GM21737 (cell line): Measurements from ENCODE around the gene MRPL20.
"Not testable (repeated sequence)": the region's sequence is repeated elsewhere in the genome, so short reads cannot be mapped to it uniquely, and the experiment has no call there.

ENCODE experiments used
- ATAC-seq: cut with Tn5 transposase; IDR thresholded peaks from one replicate; pipeline ENCODE4 v1.9.1; 2021; ENCODE audit warnings: mild to moderate bottlenecking, moderate library complexity; ENCODE audit not compliant: unreplicated experiment

Gene MRPL20

DNA sequence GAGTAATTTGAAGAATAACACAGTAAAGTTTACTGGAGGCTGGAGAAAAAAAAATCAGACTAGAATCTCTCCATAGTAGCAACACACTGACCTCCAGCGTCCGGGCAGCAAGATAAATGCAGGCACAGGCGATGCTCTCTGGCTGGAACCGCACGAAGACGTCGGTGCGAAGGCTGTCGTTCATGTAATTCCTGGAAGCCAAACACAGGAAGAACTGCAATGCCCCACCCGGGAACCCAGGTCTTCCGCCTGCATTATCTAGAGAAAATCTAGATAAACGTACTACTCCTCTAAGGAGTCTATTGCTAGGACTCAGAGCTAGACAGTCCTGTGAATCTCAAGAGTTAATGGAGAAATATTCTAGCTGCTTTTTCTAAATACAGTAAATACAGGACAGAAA, 16.4 kb downstream of the MRPL20 start:
- ATAC-seq: no peak

DNA sequence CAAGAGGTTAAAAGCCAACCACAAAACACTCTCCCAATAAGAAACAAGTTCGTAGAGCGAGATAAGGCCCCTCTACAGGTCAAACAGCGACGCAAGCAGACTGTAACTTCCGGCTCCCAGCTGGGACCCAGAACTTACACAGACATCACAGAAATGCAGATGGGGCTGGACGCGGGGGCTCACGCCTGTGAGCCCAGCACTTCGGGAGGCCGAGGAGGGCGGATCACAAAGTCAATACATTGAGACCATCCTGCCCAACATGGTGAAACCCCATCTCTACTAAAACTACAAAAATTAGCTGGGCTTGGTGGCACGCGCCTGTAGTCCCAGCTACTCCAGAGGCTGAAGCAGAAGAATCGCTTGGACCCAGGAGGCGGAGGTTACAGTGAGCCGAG, 19.0 kb downstream of the MRPL20 start:
- no peak for ATAC-seq

DNA sequence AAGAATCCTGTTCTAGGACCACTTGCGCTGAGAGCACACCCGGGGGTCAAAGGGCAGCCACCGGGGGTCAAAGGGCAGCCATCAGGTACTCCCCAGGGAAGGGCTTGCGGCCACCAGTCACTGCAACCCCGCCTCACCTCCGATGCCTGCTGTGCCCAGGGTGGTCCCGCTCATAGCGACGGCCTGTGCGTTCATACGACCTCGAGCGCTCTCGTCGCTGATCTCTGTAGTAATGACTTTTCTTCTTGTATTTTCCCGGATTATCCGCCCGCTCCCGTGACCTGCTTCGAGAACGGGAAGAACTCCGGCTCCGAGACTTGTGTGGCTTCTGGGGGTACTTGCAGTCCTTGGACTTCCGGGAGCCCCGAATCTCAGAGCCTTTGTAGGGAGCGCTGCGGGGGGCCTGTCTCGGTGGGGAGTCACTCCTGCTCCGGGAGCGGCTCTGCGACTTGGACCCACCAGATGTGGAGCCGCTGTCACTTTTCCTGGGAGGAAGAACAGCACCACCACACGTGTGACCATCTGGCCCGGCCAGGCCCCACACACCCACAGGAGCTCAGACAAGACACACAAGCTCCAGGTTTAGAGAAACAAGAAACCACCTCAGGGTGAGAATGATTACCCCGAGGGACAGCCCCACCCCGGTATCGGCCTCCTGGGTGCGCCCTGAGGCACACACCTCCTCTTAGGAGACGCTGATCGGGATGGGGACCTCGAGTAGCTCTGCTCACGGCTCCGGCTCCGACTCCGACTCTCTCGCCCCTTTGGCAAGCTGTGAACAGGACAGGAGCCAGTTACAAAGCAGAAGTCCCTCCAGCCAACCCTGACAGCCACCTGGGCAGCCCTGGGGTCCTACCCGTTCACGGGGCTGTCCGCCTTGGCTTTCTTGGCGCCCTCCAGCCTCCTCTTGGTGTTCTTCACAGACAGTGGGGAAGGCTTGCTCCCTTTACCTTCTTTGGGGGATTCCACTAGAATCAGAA, 19.7 kb downstream of the MRPL20 start:
- no peak for ATAC-seq

DNA sequence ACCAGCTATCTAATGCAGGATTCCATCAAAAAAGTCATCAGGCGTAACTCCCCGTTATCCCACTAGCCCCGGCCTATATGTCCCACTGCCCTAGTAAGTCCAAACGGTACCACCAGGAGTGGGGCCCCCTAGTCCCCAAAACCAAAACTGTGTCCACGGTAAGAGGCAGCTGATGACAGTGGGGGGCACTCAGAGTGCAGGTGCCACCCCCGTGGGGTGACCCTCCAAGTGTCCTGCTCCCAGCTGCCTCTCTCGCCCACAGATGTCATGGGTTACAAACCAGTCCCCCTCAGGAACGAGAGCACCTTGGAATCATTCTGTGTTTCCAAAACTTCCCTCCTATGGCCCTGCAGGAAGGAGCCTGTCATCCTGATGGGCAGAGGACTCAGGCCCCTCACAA, 21.2 kb downstream of the MRPL20 start:
- ATAC-seq: no peak

DNA sequence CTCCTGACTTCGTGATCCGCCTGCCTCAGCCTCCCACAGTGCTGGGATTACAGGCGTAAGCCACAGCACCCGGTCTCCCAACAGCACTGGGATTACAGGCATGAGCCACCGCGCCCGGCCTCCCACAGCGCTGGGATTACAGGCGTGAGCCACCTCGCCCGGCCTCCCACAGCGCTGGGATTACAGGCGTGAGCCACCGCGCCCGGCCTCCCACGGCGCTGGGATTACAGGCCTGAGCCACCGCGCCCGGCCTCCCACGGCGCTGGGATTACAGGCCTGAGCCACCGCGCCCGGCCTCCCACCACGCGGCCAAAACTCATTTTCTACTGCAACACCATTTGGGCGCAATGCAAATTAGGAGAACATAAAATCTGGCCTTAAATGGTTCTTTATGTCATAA, 21.8 kb downstream of the MRPL20 start:
- not testable (repeated sequence) for ATAC-seq

DNA sequence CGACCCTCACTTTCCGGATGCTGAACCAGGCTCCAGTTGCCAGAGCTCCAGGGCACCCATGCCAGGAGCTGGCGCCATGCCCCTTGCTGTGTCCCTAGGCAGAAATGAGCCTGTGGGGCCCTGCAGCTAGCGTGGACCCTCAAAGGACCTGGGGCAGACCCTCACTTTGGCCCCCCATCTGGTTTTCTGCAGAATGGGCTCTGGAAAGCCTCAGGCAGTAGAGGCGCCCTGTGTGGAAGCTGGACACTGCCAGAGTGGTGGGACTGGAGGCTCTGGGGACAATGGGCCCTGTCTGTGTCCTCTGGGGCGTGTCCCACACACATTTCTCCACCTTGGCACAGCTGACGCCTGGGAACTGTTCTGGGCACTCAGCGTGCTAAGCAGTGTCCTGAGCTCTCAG, 25.8 kb downstream of the MRPL20 start:
- ATAC-seq: no peak

DNA sequence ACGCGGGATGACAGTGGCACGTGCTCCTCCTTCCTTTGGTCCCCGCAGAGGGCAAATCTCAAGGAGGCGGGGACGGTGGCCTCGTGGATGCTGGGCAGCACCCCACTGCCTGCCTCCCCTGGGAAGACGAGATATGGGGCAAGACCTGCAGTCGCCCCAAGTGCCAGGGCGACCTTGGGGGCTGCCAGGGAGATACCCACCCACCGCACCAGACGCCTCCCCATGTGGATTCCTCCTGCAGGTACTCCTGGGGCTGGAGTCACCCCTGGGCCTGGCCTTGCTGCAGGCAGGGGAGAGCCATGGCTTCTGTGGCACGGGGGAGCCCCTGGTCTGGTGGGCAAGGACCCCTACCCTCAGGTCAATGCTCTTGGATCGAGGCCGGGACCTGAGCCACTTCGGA, 26.2 kb downstream of the MRPL20 start:
- no peak for ATAC-seq

DNA sequence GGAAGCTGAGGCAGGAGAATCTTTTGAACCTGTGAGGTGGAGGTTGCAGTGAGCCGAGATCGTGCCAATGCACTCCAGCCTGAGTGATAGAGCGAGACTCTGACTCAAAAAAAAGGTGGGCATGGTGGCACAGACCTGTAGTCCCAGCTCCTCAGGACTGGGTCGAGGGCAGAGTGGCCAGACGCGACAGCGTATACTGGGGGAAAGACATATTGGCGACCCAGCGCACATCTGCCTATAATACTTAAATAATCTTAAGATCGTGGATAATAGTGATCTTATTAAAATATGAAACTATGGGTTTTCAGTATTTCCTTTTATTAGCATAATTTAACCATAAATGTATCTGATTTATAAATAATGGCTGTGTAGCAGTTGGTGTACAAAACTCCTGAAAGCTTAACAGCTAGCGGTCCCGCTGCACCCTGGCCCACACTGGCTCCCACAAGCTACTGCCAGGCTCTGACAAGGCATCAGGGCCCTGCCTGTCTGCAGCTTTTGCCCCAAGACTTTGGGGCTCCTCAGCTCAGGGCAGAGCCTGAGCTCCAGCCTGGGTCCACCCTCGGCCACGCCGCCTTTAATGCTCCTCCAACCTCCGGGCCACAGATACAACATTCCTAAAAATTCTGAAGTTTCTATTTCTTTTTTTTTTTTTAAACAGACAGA, 29.4 kb downstream of the MRPL20 start:
- ATAC-seq: no peak

DNA sequence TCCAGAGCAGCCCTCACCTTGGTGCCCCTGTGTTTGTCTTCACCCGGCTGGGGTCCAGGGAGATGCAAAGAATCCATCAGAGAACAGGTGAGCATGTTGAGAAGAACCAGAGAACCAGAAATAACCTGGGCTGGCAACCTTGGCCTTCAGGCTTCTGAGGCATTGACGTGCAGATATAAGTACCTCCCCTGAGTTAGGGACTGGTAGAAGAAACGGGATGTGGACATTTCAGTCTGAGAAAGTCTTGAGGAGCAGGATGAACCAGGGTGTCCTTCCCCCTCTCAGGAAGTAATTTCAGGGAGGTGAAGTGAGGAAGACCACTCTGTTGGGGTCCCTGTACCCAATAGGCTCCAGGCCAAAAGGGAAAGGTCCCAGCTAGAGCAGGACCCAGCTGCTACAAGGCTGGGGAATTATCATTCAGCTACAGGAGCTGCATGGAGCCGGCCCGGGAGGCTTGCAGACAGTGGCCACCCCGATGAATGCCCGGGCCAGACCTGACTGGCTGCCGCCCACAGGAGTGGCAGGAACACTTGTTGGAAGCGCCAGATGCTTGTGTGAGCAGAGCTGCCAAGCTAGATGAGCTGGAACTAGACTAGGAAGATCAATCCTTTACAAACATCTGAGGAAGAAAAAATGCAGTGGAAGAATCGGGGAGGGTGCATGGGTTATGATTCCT, 30.4 kb downstream of the MRPL20 start:
- ATAC-seq: no peak

DNA sequence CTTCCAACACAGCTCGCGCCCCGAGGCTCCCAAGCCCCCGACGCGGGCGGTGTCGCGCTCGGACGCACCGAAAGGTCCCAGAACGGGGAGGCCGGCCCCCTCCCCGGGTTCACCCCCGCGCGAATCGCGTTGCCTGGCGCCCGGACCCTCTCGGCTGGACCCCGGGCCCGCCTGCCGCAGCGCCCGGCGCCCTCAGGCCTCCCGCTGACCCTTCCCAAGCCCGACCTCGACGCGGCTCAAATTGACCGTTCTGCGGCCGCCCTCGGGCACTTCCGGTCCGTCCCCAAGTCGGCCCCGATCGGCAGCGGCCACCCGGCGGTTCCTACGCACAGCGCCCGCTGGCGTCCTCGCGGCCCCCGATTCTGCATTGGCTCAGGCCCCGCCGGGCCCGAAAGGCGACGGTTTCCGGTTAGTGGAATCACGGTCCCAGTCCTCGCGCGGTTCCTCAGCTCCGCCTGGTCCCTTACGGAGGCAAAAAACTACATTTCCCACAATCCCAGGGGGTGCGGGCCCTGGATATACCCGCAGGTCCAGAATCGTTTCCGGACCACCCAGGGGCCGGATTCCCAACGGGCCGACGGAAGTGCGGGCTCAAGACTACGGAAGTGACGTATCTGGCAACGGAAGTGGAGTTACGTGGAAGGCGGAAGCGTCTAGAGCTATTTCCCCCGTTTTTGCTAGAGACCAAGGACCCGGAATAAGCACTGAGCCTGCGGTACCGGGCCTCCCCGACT, 32.0 kb downstream of the MRPL20 start, which contains the start of gene AURKAIP1:
Gene AURKAIP1, minus strand, starts transcription at position 279 of the 734 bp plus-strand sequence. CDS start 451 bp downstream, outside the sequence.
- ATAC-seq: peak; percentile 77

DNA sequence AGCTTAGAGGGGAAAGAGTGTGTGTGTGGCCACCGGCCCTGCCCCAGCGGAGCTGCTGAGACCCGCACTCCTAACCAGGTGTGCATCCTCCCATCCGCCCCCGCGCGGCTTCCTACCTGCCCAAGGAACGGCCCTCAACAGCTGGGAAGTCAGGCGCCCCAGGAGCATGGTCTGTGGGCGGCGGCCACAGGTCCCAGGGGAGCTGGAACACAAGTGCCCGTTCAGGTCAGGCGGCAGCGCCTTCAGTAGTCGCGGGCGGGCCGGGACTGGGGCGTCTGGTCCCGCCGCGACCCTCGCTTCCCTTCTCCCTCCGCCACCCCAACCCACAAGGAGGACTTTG, 32.5 kb downstream of the MRPL20 start:
- ATAC-seq: peak; percentile 11

DNA sequence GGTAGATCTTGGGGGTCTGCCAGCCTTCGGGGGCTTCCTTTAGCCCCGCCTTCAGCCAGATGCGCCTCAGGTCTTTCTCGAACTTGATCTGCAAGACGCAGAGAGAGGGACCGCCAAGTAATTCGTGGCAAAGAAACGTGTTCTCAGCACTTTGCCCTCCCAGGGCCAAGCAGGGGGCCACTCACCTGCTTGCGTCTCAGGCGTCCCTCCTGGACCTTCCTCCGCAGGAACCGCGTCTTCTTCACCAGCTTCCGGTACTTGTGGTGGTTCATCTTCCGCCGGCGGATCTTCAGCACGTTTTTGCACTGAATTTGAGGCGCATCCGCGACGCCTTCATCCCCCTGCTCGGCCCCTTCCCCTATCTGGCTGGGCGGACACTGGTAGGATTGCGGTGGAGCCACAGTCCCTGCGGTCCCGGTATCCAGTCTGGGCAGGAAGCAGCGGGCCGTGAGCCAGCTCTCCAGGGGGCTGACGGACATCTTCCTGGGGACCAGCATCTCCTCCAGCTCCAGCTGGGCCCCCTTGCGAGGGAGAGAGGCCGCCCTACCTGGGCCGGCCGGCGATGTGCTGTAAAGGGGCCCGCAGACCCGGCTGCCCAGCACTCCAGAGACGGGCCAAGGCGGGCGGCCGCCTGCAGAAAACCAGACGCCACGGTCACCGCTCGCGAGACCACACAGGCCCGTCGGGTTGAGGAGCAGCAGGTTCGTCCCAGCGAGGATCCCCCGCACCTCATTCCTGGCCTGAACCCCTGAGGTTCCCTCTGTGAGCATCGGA, 33.1 kb downstream of the MRPL20 start:
- no peak for ATAC-seq

DNA sequence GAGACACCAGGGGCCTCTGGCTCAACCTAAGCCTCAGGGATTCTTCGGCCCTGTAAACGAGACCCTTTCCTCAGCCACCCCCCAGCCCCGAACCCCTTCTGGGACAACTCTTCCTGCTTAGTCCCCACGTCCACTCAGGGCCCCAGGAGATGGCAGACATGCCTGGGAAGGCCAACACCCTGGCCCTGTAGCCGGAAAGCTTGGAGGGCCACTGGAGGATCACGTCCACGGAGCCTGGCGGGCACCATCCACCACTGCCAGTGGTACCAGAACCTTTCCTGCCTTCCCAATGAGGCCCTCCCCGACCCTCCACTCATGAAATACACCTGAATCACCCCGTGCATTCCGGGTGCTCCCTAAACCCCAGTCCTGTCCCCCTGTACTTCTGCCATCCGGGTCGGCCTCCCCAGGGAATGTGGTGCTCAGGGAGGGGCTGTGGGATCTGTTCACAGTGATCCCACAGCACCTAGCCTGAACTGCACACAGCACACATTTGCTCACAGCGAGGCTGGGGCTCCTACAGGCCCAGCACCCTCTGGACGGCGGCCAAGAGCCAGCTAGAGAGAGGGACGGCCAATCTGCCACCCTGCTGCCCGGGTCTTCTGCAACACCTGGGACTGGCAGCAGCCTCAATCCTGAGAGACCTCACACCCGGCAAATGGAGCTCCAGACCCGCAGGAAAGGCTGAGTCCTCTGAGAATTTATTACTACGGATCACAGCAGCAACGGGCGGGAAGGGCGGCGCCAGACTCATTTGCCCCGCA, 33.9 kb downstream of the MRPL20 start:
- ATAC-seq: no peak

DNA sequence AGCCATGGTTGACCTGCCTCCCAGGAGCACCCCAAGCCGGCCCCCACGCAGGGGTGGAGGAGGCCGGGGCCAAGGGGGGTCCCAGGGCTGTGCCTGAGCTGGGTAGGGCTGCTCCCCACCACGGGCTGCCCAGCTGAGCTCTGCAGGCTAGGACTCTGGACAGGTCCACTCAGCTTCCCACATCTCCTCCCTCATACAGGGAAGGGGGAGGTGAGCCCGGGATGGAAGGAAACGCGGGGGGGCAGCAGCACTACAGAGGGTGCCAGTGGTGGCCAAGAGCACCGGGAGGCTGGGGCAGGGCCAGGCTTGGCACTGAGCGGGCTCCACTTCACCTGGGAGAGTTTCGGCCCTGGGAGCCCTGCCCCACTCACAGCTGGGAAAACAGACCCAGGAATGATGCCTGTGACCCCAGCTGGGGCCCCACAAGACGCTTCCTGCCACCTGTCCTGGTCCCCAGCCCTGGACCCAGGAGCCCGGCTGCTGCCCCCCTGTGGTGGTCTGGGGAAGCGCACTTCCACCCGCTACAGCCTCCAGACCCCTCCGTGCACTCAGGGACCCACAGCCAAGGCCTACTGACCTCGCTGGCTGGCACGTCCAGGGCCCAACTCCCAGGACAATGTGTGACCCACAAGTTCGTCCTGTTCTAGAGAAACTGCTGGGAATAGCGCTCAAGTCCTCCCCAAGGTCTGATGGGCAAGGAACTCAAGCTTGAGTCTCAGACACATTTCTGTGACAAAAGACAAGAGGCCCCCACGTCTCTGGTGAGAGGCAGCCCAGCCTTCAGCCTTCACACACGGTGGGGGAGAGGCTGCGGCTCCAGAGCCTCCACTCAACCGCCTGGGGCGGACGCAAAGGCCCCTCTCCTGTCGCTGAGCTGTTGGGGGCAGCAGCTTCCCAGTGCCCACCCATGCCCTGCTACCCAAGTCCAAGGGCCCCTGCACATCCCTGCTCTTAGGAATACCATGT, 35.1 kb downstream of the MRPL20 start:
- ATAC-seq: peak; percentile 31

DNA sequence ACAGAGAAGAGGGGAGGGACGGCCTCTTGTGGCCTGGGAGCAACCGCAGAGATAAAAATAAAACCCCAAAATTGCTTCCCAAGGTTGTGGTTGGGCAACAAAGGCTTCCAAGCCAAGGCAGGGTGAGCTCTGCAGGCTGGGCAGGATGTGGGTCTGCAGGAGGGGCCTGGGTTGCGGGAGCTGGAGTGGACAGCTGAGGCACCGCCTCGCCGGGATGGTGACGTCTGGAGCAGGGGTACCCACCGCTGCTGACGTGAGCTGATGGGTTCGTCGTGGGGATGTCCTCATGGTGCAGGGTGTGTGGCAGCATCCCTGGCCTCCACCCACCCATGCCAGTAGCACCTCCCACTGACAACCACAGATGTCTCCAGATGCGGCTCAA, 35.7 kb downstream of the MRPL20 start:
- no peak for ATAC-seq

DNA sequence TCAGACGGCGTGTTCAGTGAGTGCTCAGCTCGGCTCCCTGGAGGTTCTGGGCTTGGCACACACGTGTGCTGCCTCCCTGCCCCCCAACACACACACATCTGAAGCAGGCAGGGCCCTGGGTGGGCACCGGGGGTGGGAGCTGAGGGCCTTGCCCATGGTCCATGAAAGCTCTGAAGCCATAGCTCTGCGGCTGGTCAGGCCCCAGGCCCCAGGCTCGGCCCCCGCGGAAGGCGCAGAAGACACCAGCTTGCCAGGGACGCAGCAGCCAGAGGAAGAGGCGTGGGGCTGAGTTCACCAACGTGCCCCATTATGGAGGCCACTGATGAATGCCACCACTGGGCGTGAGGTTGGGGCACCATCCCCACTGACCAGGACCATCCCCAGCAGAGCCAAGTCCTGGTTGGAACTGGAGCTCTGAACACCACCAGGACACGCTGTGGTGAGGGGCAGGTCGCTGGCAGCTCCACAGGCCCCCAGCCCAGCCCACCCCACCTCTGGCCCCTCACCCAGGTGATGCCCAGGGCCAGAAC, 36.3 kb downstream of the MRPL20 start:
- no peak for ATAC-seq

DNA sequence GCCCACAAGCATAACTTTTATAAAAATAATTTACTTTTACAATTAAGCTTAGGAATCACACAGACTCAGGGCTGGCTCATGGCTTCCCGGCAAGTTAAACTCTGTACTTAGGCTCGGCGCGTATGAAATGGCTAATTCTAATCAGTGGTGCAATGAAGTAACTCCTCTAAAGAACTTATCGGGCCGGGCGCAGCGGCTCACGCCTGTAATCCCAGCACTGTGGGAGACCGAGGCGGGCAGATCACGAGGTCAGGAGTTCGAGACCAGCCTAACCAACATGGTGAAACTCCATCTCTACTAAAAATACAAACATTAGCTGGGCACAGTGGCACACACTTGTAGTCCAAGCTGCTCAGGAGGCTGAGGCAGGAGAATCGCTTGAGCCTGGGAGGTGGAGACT, 37.0 kb downstream of the MRPL20 start:
- not testable (repeated sequence) for ATAC-seq

DNA sequence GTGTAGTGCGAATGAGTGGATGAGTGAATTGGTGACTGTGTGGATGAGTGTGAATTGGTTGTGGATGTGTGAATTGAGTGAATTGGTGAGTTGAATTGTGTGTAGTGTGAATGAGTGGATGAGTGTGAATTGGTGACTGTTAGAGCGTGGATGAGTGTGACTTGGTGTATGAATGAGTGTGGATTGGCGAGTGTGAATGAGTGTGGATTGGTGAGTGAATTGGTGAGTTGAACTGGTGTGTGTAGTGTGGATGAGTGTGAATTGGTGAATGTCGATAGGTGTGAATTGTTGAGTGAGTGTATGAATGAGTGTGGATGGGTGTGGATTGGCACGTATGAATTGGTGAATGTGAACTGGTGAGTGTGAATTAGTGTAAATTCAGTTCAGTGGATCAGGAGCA, 39.8 kb downstream of the MRPL20 start:
- ATAC-seq: no peak
